ENCODE data around the gene TAMALIN.
A peak's percentile ranks its signal among the peaks of the same experiment; 100 is the strongest.

TAMALIN gene

DNA sequence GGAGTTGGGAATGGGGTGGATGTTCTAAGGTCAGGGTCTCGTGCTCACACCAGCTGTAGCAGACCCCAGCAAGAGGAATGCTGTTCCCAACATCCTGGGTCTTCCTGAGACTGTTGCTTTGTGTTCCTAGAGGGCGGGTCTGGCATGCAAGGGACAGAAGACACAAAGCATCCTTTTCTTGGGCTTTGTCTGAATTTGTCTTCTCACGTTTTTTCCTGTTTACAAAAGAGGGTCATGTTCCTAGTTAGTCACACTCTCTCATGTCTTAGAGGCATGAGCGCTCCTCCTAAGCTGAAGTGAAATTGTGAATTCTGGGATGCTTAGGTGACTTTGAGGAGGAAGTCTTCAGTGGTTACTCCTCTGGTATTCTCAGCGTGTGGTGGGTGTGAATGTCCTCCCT, 9.6 kb upstream of the TAMALIN start:
- H3K9me3 Mint-ChIP-seq: no peaks in the 10 kb centered on the region
- H3K36me3 Mint-ChIP-seq: peaks cover 3% of the 10 kb centered on the region
- peaks cover 2% of the 10 kb centered on the region for H3K4me1 Mint-ChIP-seq
- no peaks in the 10 kb centered on the region for H3K27me3 Mint-ChIP-seq
- ATAC-seq (ENCODE audit: low read depth) (no peak), DNase-seq (ENCODE audit: low spot score in 2 of 2) (no peak)
- H3K4me3 Mint-ChIP-seq: no peak overlapping the region
- H3K27ac Mint-ChIP-seq: no peak overlapping the region

DNA sequence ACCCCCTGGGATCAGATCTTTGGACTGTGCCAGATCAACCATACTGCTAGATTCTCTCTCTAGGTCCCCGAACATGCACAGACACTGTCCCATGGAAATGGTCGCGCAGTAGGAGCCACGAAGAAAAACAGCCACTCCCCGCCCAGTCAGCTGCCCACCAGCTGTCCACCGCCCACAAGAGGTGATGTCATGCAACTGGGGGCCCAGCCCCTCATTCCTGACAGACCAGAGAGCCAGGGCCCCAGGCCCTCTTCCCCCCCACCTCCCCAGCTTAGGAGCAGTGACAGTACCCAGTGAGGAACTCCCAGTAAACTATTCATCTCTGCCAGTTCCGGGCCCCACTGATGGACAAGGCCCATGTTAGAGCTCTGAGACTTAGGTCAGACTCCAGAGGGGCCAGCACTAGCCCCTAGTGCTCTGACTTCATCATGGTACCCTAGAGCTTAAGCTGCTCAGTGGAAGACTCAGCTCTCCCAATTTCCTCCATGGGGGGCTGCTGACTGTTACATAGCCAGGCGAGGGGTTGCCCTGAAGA, 3.7 kb upstream of the TAMALIN start:
- ATAC-seq (ENCODE audit: low read depth) (no peak), DNase-seq (ENCODE audit: low spot score in 2 of 2) (no peak)
- Mint-ChIP-seq H3K4me3 (no peak overlapping the region), H3K27me3 (no peaks in the 10 kb centered on the region), H3K36me3 (peaks cover 3% of the 10 kb centered on the region), H3K27ac (no peak overlapping the region), H3K4me1 (peaks cover 26% of the 10 kb centered on the region), H3K9me3 (no peaks in the 10 kb centered on the region)

DNA sequence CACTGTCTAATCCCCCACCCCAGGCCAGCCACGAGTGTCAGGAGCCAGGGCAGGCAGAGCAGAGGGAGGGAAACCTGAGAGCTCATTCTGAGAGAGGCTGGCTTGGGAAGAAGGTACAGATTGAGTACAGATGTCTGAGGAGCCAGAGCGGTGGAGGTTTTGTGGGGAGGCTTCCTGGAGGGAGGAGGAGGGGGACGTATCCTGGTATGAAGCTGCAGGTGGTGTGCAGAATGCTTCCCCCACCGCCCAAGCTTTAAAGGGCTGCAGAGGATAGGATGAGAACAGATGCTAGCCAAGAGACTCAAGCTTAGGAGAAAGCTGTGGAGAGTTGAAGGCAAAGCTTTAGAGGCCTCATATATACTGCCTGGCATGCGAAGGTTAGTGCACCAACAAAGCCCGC, 3.2 kb upstream of the TAMALIN start:
- Mint-ChIP-seq H3K27ac (no peak overlapping the region), H3K27me3 (no peaks in the 10 kb centered on the region), H3K4me1 (peaks cover 29% of the 10 kb centered on the region), H3K36me3 (peaks cover 3% of the 10 kb centered on the region), H3K9me3 (no peaks in the 10 kb centered on the region), H3K4me3 (no peak overlapping the region)
- DNase-seq (ENCODE audit: low spot score in 2 of 2) (no peak), ATAC-seq (ENCODE audit: low read depth) (no peak)

DNA sequence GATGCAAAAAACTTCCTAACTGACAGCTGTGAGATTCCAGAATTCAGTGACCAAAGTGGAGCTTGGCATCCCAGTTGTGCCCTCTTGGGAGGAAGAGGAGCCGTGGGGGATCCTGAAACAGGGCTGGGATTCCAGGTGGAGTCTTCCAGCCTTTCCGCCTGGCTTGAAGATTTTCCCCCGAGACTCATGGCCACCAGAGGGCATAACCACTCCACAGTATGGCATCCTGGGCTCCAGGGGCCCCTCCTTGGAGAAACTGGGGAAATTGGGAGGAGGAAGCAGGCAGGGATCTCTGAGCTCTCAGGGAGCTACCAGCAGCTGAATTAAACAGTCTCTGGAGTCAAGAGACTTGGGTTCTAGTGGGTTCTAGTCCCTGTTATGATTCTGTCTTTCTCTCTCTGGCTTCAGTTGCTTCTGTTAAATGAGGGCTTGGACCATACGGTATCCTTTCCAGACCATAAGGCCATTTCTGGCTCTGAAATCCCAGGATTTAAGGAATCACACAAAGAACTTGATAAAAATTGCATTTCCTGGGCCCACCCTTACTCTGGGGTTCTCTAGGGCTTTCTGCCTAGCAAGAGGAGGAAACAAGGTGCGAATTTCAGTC, 2.6 kb upstream of the TAMALIN start:
- no peak overlapping the region for H3K4me3 Mint-ChIP-seq
- no peak overlapping the region for H3K27ac Mint-ChIP-seq
- no peaks in the 10 kb centered on the region for H3K9me3 Mint-ChIP-seq
- peaks cover 34% of the 10 kb centered on the region for H3K4me1 Mint-ChIP-seq
- ATAC-seq (ENCODE audit: low read depth) (no peak), DNase-seq (ENCODE audit: low spot score in 2 of 2) (no peak)
- H3K27me3 Mint-ChIP-seq: no peaks in the 10 kb centered on the region
- peaks cover 4% of the 10 kb centered on the region for H3K36me3 Mint-ChIP-seq

DNA sequence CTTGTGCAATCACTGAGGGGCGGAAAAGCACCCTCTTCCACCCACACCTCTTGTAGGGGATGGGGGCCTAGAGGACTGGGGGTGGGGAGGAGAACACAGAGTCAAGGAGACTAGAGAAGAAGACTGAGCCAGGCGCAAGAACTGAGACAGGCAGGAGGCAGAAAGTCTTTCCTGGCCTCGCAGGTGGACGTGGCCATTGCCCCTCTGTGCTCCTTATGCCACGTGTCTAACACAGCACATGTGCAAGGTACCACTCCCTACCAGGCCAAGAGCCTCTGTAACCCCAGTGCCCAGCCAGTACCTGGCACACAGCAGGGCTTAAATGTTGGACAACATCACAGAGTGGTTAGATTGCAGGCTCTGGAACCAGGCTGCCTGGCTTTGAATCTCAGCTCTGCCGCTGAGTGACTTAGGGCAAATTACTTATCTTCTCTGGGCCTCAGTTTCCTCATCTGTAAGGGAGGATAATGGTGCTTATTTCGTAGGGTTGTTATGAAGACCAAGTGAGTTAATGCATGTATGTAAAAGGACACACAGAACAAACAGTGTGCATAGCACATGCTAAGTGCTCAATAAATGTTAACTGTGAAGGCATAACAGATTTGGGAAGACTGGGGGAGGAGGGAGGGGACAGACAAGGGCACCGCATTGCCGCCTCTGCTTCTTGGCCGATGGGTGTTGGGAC, 1.4 kb upstream of the TAMALIN start:
- Mint-ChIP-seq H3K27me3 (no peaks in the 10 kb centered on the region), H3K27ac (peak overlapping the region; percentile 97), H3K36me3 (peaks cover 4% of the 10 kb centered on the region), H3K4me3 (peak overlapping the region; percentile 85), H3K9me3 (no peaks in the 10 kb centered on the region), H3K4me1 (peaks cover 36% of the 10 kb centered on the region)
- no peak for DNase-seq (ENCODE audit: low spot score in 2 of 2)
- no peak for ATAC-seq (ENCODE audit: low read depth)

DNA sequence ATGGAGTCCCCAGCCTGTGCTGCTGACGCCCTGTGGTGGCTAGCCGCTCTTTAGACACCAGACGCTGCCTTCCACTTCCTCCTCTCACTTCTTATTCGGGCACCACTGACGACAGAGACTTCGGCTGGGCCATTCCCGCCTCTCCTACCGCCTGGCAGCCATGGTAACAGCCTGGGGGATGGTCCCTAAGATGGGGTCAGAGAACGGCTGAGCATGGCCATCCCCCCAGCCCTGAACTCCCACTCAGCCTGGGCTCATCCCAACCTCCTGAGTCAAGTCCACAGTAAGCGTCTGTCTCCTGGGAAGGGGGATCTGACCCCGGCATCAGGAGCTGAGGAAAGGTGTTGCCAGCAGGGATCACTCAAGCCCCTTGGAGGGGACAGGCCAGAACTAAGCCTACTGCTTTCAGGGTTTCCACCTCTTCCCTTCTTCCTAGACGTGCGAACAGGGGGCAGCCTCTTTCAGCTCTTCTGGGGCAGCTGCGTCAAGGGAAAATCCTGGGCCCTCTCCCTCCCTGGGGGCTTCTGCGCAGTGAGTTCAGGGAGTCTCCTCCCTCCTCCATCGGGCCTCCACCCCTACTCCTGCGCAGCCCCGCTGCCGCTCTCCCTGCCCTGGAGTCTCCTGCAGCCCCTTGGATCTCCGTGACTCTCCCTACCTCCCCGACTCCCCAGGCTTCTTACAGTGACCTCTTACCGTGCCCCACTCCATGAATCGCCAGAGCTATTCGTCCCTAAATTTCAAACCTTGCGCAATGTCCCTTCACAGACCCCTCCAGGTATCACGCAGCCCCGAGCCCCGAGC, 643 bp upstream of the TAMALIN start:
- Mint-ChIP-seq H3K36me3 (peaks cover 9% of the 10 kb centered on the region), H3K9me3 (no peaks in the 10 kb centered on the region), H3K27me3 (no peaks in the 10 kb centered on the region), H3K4me1 (peaks cover 36% of the 10 kb centered on the region), H3K27ac (peak overlapping the region; percentile 97), H3K4me3 (peak overlapping the region; percentile 85)
- ATAC-seq (ENCODE audit: low read depth) (peak; percentile 63), DNase-seq (ENCODE audit: low spot score in 2 of 2) (peak; percentile 75 to 80)

DNA sequence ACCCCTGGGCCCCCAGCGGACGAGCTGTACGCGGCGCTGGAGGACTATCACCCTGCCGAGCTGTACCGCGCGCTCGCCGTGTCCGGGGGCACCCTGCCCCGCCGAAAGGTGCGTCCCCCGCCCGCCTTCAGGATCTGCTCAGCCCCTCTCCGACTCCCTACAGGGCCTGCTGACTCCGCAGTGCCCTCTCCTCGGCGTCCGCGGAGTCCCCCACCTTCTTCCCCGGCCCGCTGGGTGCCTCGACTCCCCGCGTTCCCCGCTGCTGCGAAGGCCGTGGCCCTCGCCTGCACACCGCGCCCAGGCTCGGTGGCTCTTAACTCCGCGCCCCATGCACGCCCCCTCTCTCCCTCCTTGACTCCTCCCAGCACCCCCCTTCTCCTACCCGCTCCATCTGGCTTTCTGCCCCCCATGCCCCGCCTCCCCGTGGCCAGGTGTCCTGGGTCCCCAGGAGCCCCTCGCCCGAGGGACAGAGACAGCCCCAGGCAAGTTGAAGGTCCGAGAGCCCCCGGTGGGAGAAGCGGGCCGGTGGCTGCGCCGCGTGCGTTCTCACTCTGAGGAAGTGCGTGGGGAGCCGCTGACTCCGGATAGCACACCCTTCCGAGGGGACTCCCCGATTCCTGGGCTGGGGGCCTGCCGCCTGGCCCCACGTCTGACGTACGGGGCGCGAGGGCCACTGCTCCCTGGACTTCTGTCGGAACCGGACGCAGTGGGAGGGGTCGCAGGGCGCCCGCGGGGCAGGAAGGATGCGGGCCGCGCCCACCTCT, 594 bp downstream of the TAMALIN start:
- no peaks in the 10 kb centered on the region for H3K27me3 Mint-ChIP-seq
- peak; percentile 81 to 83 for DNase-seq (ENCODE audit: low spot score in 2 of 2)

DNA sequence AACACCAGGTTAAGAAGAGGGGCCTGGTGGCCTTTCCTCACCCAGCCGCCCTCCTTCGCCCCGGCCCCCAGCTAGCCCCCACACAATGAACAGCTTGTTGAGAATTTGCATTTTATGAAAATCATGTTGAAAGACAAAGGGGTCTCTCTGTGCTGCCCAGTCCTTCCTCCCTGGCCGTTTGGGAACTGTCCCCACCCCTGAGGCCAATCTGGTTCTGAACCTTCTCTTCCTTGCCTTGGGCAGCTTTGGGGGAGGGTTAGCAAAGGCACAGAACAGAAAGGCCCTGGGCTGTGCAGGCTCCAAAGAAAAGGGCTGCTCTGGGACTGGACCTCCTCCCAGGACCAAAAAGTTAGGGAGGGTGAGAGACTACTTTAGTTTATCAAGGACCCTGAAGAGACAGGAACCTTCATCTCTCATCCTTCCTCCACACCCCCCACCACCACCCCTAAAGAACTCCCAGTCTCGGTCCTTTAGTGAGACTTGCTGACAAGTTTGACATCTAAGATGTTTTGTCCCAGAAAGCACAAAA, 1.3 kb downstream of the TAMALIN start:
- peak overlapping the region; percentile 100 for H3K27ac Mint-ChIP-seq
- H3K36me3 Mint-ChIP-seq: peaks cover 15% of the 10 kb centered on the region
- H3K9me3 Mint-ChIP-seq: no peaks in the 10 kb centered on the region
- H3K4me1 Mint-ChIP-seq: peaks cover 36% of the 10 kb centered on the region
- H3K27me3 Mint-ChIP-seq: no peaks in the 10 kb centered on the region
- H3K4me3 Mint-ChIP-seq: peak overlapping the region; percentile 95
- DNase-seq (ENCODE audit: low spot score in 2 of 2): no peak
- ATAC-seq (ENCODE audit: low read depth): no peak

More for the DNA sequence above, 594 bp downstream of the TAMALIN start:
- peak overlapping the region; percentile 100 for H3K27ac Mint-ChIP-seq
- peak overlapping the region; percentile 95 for H3K4me3 Mint-ChIP-seq
- peaks cover 15% of the 10 kb centered on the region for H3K36me3 Mint-ChIP-seq
- peaks cover 36% of the 10 kb centered on the region for H3K4me1 Mint-ChIP-seq
- peak; percentile 54 for ATAC-seq (ENCODE audit: low read depth)
- H3K9me3 Mint-ChIP-seq: no peaks in the 10 kb centered on the region

DNA sequence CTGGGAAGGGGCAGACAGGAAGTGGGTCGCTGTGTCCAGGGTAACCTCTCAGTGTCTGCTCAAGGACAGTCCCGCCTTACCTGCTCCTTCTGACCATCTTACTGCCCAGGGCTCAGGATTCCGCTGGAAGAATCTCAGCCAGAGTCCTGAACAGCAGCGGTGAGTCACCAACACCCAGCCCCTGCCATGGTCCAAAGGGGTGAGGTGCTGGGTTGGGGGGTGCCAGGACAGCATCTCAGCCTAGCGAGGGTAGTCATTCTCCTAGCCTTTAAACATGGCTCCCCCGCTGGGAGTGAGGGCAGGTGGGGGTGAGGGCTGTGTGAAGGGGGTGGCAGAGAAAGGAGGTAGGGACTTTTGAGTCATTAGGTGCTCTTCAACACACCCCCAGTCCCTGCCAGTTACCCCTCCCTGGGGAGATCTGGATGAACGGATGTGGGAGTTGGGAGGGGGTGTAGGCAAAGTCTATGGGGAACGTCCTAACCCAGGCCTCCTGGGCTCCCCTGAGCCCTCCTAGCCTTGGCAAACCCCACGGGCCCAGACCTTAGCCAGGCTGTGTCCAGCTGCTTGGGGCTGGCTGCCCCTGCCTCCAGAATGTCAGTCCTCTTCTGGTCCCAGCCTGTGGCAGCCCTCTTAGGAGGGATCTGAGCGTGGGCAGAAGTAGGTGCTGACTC, 2.5 kb downstream of the TAMALIN start:
- Mint-ChIP-seq H3K27me3 (no peaks in the 10 kb centered on the region), H3K9me3 (no peaks in the 10 kb centered on the region), H3K36me3 (peaks cover 18% of the 10 kb centered on the region), H3K4me1 (peaks cover 33% of the 10 kb centered on the region), H3K27ac (peak overlapping the region; percentile 100), H3K4me3 (peak overlapping the region; percentile 41)
- DNase-seq (ENCODE audit: low spot score in 2 of 2): peak in 1 of 2 donors; percentile 38
- ATAC-seq (ENCODE audit: low read depth): no peak

DNA sequence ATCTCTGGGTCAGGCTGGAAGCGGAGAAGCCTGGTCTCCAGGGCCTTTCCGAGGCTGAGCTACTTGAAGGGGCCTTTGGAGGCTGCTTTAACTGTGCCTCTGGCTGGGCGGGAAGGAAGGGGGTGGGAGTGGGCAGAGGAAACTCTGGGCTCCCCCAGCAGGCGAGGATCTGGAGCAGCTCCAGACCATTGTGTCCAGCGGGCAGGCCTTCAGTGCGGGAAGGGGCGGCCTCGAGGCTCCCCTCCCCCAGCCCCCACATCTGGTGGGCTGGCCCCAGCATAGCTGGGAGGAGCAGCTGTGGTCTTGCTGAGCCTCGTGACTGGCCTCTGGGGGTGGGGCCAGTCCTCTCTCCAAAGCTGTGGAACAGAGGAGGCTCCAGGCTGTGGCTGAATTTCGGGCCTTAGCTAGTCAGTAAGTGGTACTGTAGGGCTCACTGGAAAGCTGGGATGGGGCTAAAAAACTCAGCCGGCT, 3.4 kb downstream of the TAMALIN start:
- H3K4me1 Mint-ChIP-seq: peaks cover 32% of the 10 kb centered on the region
- no peaks in the 10 kb centered on the region for H3K9me3 Mint-ChIP-seq
- H3K27ac Mint-ChIP-seq: peak overlapping the region; percentile 100
- ATAC-seq (ENCODE audit: low read depth) (no peak), DNase-seq (ENCODE audit: low spot score in 2 of 2) (no peak)
- H3K36me3 Mint-ChIP-seq: peaks cover 18% of the 10 kb centered on the region
- no peak overlapping the region for H3K4me3 Mint-ChIP-seq
- H3K27me3 Mint-ChIP-seq: no peaks in the 10 kb centered on the region

DNA sequence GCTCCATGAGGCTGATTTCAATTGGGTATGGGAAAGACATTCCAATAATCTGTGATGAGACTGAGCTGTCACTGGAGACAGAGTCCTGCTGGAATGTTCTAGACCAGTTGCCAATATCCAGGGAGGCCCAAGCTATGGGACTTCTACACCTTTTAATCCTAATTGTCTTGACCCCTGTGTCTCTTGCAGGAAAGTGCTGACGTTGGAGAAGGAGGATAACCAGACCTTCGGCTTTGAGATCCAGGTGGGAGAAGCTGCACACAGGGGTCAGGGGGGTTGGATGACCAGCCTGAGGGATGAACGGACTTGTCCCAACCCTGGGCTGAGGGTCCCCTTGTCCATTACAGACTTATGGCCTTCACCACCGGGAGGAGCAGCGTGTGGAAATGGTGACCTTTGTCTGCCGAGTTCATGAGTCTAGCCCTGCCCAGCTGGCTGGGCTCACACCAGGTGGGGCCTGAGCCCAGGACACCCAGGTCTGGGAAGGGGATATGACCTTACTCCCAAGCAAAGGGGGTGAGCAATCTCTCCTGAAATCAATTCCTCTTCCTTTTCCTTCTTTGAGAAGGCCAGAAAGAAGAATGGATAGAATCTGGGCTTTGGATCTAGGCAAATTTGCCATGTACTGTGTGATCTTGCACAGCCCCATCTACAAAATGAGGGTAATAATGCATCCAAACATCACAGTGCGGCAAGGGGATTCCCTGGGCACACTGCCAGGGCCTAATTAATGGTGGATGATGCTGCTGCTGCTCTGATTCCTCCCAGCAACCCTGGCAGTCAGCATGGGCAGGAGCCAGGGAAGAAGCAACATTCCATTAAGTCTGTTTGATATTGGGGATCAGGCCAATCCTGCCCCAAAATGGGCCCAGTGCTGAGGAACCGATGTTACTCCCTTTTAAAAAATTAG, 4.2 kb downstream of the TAMALIN start:
- DNase-seq (ENCODE audit: low spot score in 2 of 2) (peak in 1 of 2 donors; percentile 25), ATAC-seq (ENCODE audit: low read depth) (no peak)
- Mint-ChIP-seq H3K4me1 (peaks cover 24% of the 10 kb centered on the region), H3K9me3 (no peaks in the 10 kb centered on the region), H3K4me3 (no peak overlapping the region), H3K36me3 (peaks cover 18% of the 10 kb centered on the region), H3K27ac (peak overlapping the region; percentile 74), H3K27me3 (no peaks in the 10 kb centered on the region)

DNA sequence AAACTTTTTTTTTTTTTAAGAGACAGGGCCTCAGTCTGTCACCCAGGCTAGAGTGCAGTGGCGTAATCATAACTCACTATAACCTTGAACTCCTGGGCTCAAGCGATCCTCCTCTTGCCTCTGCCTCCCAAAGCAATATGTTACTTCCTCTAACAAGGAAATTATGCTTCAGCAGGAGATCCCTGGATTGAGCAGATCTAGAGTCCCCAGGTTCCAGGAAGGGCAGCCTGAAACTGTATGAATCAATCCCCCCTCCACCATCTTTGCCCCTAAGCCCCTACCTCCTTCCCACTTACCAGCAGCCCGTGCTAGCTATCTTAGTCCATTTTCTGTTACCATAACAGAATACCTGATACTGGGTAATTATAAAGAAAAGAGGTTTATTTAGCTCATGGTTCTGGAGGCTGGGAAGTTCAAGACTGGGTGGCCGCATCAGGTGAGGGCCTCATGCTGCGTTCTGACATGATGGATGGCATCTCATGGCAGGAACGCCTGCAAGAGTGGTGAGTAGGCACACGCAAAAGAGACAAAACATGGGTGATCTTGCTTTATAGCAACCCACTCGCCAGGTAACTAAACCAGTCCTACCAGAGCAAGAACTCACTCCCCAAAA, 5.0 kb downstream of the TAMALIN start:
- H3K36me3 Mint-ChIP-seq: peaks cover 18% of the 10 kb centered on the region
- H3K4me3 Mint-ChIP-seq: no peak overlapping the region
- ATAC-seq (ENCODE audit: low read depth) (no peak), DNase-seq (ENCODE audit: low spot score in 2 of 2) (peak in 1 of 2 donors; percentile 26)
- H3K4me1 Mint-ChIP-seq: peaks cover 24% of the 10 kb centered on the region
- no peaks in the 10 kb centered on the region for H3K27me3 Mint-ChIP-seq
- peak overlapping the region; percentile 74 for H3K27ac Mint-ChIP-seq
- H3K9me3 Mint-ChIP-seq: no peaks in the 10 kb centered on the region

Data from memory B cell (primary cell).